SK-N-SH (cell line): ENCODE measurements around the gene SIK2. TPM values are rescaled to one million over a fixed set of nuclear protein-coding genes. Genes with fewer than 3 reads are reported as not detected.

Experiments used
- CTCF ChIA-PET: fragments of 300-600, 350-600 bp; formaldehyde crosslinking; extraction: SDS; loops from one replicate; lab custom pipeline; 2021; lab: Yijun Ruan, JAX
- POLR2A ChIA-PET: fragments of 350-600 bp; sonication (Branson Sonifier 250); formaldehyde crosslinking; extraction: SDS; loops from one replicate; lab custom pipeline; 2020; ENCODE audit warnings: antibody characterized with exemption, inconsistent platforms; lab: Yijun Ruan, JAX
- DNase-seq: peaks from one replicate; pipeline ENCODE4 v3.0.0; 2012
- H2AFZ ChIP-seq: fragments of 200-600 bp; sonication (generic); 2 replicates; pipeline ENCODE4 v1.8.1; 2016; ENCODE audit warnings: antibody characterized with exemption, mild to moderate bottlenecking, low read depth
- H3F3A ChIP-seq: fragments of 200-600 bp; sonication (generic); replicated peaks from 2 replicates; pipeline ENCODE3; 2016; ENCODE audit warnings: antibody characterized with exemption, mild to moderate bottlenecking; ENCODE audit not compliant: insufficient read depth
- H3K27ac ChIP-seq, 2 experiments: fragments of 200-500 bp in 1 of 2; fragments of 200-600 bp in 1 of 2; sonication (Bioruptor generic) in 1 of 2; sonication (generic), shearing (Covaris generic) in 1 of 2; 2 replicates each; pipeline versions ENCODE4 v1.5.1 to v1.6.1; 2014 to 2016; ENCODE audit warnings: low read depth in 2 of 2, inconsistent platforms in 1 of 2, low read length in 1 of 2, mild to moderate bottlenecking in 1 of 2, mixed read lengths in 1 of 2
- H3K27me3 ChIP-seq: fragments of 200-600 bp; sonication (generic), shearing (Covaris generic); 2 replicates; pipeline ENCODE4 v1.6.1; 2016; ENCODE audit warnings: mixed run types; ENCODE audit not compliant: insufficient read depth
- H3K36me3 ChIP-seq, 2 experiments: fragments of 200-500 bp in 1 of 2; fragments of 200-600 bp in 1 of 2; sonication (Bioruptor generic) in 1 of 2; sonication (generic) in 1 of 2; replicated peaks in 1 of 2; 2 replicates each; pipeline versions ENCODE3 to v1.5.1; 2014 to 2016; ENCODE audit warnings: low read length in 1 of 2, mild to moderate bottlenecking in 1 of 2; ENCODE audit not compliant: insufficient read depth in 2 of 2, control insufficient read depth in 1 of 2
- H3K4me1 ChIP-seq, 2 experiments: fragments of 200-500 bp in 1 of 2; fragments of 200-600 bp in 1 of 2; sonication (Bioruptor generic) in 1 of 2; sonication (generic), shearing (Covaris generic) in 1 of 2; 2 replicates each; pipeline versions ENCODE4 v1.5.1 to v1.6.1; 2014 to 2016; ENCODE audit warnings: low read depth in 1 of 2, low read length in 1 of 2, mixed run types in 1 of 2; ENCODE audit not compliant: insufficient read depth in 2 of 2, control insufficient read depth in 1 of 2
- H3K4me2 ChIP-seq: fragments of 200-600 bp; sonication (generic), shearing (Covaris generic); 2 replicates; pipeline ENCODE4 v1.6.1; 2017; ENCODE audit warnings: mixed run types
- H3K4me3 ChIP-seq, 2 experiments: fragments of 200-500 bp in 1 of 2; fragments of 200-600 bp in 1 of 2; sonication (Bioruptor generic) in 1 of 2; sonication (generic), shearing (Covaris generic) in 1 of 2; 2 replicates each; pipeline versions ENCODE4 v1.5.1 to v1.8.1; 2014 to 2016; ENCODE audit warnings: low read depth in 2 of 2, inconsistent platforms in 1 of 2, low read length in 1 of 2, mild to moderate bottlenecking in 1 of 2, mixed read lengths in 1 of 2, moderate library complexity in 1 of 2
- H3K79me2 ChIP-seq: fragments of 200-600 bp; sonication (generic); 2 replicates; pipeline ENCODE4 v1.8.1; 2017; ENCODE audit warnings: mild to moderate bottlenecking; ENCODE audit not compliant: insufficient read depth
- H3K9ac ChIP-seq: fragments of 200-600 bp; sonication (generic); 2 replicates; pipeline ENCODE4 v1.6.1; 2017; ENCODE audit warnings: mixed run types
- H3K9me2 ChIP-seq: fragments of 200-600 bp; sonication (generic); 2 replicates; pipeline ENCODE4 v1.6.1; 2017; ENCODE audit warnings: mixed run types
- H3K9me3 ChIP-seq: fragments of 200-600 bp; sonication (generic); 2 replicates; pipeline ENCODE4 v1.6.1; 2017; ENCODE audit warnings: mixed run types, mild to moderate bottlenecking, moderate library complexity
- H4K20me1 ChIP-seq: fragments of 200-600 bp; sonication (generic); 2 replicates; pipeline ENCODE4 v1.6.1; 2017; ENCODE audit warnings: mild to moderate bottlenecking, mixed run types; ENCODE audit not compliant: insufficient read depth
- FOXM1 ChIP-seq: IDR thresholded peaks from 2 replicates; pipeline ENCODE4 v1.4.0; 2012; ENCODE audit warnings: low read depth, mild to moderate bottlenecking
- GATA2 ChIP-seq: sonication (generic); formaldehyde crosslinking; IDR thresholded peaks from 2 replicates; pipeline ENCODE4 v1.5.0; 2020; ENCODE audit warnings: mild to moderate bottlenecking, missing genetic modification reagents
- MXI1 ChIP-seq: IDR thresholded peaks from 2 replicates; pipeline ENCODE4 v1.6.1; 2012; ENCODE audit warnings: mild to moderate bottlenecking, low read depth, low read length, improper control_type of control experiment
- NFIC ChIP-seq: IDR thresholded peaks from 2 replicates; pipeline ENCODE4 v1.4.0; 2012; ENCODE audit warnings: borderline replicate concordance
- RCOR1 ChIP-seq: fragments of 150-350 bp; IDR thresholded peaks from 2 replicates; pipeline ENCODE4 v1.6.1; 2017; ENCODE audit warnings: antibody characterized with exemption, low read length
- RFX5 ChIP-seq: IDR thresholded peaks from 2 replicates; pipeline ENCODE4 v1.6.1; 2012; ENCODE audit warnings: mild to moderate bottlenecking, improper control_type of control experiment, low read length
- TEAD4 ChIP-seq: IDR thresholded peaks from 2 replicates; pipeline ENCODE4 v1.4.0; 2012; ENCODE audit warnings: mild to moderate bottlenecking, borderline replicate concordance; ENCODE audit not compliant: insufficient read depth
- WGBS: methylation state at CpG from one replicate; pipeline ENCODE4 v1.1.6; 2017; ENCODE audit warnings: low lambda C conversion rate; 5-methylcytosine and 5-hydroxymethylcytosine counted together
- polyA plus RNA-seq, 3 experiments: library from polyadenylated mRNA; depleted of rRNA; stranded (reverse); fragments of >200 nt; gene quantifications; 2 replicates each; pipeline ENCODE4 v1.2.3, GENCODE V29; 2012
- TF ChIP-seq, protein P1 (sequence below): IDR thresholded peaks from 2 replicates; pipeline ENCODE4 v1.6.1; 2012; ENCODE audit warnings: mild to moderate bottlenecking, low read depth, low read length, moderate library complexity
- TF ChIP-seq, protein P2 (sequence below): IDR thresholded peaks from 2 replicates; pipeline ENCODE4 v1.4.0; 2012; ENCODE audit warnings: low read depth
- TF ChIP-seq, protein P3 (sequence below): fragments of 150-350 bp; IDR thresholded peaks from 2 replicates; pipeline ENCODE4 v1.6.1; 2017; ENCODE audit warnings: antibody characterized with exemption, low read length, low read depth, borderline replicate concordance

The SIK2 gene
- polyA plus RNA-seq, 1 of the 3 experiments (the other 2 are of a cell fraction), result 8.9 TPM

GRCh38 chr11:111736181-111736590 is 133.9 kb downstream of the SIK2 start (continued):
- TF ChIP-seq, protein P1, sequence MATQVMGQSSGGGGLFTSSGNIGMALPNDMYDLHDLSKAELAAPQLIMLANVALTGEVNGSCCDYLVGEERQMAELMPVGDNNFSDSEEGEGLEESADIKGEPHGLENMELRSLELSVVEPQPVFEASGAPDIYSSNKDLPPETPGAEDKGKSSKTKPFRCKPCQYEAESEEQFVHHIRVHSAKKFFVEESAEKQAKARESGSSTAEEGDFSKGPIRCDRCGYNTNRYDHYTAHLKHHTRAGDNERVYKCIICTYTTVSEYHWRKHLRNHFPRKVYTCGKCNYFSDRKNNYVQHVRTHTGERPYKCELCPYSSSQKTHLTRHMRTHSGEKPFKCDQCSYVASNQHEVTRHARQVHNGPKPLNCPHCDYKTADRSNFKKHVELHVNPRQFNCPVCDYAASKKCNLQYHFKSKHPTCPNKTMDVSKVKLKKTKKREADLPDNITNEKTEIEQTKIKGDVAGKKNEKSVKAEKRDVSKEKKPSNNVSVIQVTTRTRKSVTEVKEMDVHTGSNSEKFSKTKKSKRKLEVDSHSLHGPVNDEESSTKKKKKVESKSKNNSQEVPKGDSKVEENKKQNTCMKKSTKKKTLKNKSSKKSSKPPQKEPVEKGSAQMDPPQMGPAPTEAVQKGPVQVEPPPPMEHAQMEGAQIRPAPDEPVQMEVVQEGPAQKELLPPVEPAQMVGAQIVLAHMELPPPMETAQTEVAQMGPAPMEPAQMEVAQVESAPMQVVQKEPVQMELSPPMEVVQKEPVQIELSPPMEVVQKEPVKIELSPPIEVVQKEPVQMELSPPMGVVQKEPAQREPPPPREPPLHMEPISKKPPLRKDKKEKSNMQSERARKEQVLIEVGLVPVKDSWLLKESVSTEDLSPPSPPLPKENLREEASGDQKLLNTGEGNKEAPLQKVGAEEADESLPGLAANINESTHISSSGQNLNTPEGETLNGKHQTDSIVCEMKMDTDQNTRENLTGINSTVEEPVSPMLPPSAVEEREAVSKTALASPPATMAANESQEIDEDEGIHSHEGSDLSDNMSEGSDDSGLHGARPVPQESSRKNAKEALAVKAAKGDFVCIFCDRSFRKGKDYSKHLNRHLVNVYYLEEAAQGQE, result no peak

- no peaks in the 10 kb centered on the region for H3K27me3 ChIP-seq
- H3K4me3 ChIP-seq, result no peak overlapping the region
- H3K27ac ChIP-seq, result peak overlapping the region; percentile 98 to 99
- no peaks in the 10 kb centered on the region for H3K9me3 ChIP-seq
- H3F3A ChIP-seq, result peaks cover 27% of the 10 kb centered on the region
- H3K36me3 ChIP-seq, result peaks cover 29 to 30% of the 10 kb centered on the region in 2 experiments
- no peak for DNase-seq
- H3K4me1 ChIP-seq, result peaks cover 39 to 57% of the 10 kb centered on the region in 2 experiments
- peak overlapping the region; percentile 79 for H3K9ac ChIP-seq
- H3K4me2 ChIP-seq, result peak overlapping the region; percentile 47; the same call in 1 of the 2 replicates
- CTCF ChIA-PET, result interaction anchor here (1.3 to 2.4 kb wide), 3 partner anchors 11 to 132 kb away, joined by 3 to 11 read pairs (median 4); no protein-coding TSS in a partner anchor
- 95% methylated on average over 14 of the region's 15 CpGs for WGBS
- H4K20me1 ChIP-seq, result no peaks in the 10 kb centered on the region
- H3K9me2 ChIP-seq, result no peaks in the 10 kb centered on the region
- POLR2A ChIA-PET, result no interaction called here
- H2AFZ ChIP-seq, result no peak overlapping the region
- 0 out of 2 replicates have a peak, but pooled peaks cover 5% of the 10 kb centered on the region for H3K79me2 ChIP-seq
- no peak for TF ChIP-seq MXI1
- no peak for TF ChIP-seq TEAD4
Measured at GRCh38 chr11:111736621-111737443, 134.6 kb downstream of the SIK2 start.

DNA sequence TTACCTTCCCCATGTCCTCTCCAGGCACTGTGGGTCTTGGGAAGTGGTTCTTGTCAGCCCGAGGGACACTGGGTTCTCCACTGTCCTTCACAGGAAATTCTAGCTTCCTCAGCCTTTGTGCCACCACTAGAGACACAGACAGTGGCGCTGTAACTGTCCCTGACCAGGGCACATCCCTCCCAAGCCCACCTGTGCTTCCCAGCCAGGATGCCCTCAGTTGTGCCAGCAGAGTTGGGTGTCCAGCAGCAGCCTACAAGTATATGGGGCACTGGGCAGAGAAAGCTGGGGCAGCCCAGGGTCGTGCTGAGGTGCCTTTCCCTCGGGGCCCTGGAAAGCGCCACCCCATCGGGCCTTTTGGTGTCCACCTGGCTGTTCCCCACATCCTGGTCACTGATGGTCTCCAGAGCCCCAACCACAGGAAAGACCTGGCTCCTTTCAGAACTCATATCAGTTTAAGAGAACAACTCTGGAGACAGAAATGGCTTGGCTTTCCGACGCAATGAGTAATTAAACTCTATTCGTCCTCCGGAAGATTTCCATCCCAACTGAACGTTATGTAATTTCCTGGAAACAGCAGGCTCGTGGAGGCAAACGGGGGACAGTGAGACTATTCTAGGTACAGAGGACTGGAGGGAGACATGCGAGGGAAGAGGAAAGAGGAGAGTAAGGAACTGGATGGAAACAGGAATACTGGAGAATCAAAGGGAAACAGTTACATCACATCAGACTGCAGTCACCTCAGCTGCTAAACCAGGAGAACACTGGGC is 135.4 kb downstream of the SIK2 start:
- H3K27me3 ChIP-seq, result no peaks in the 10 kb centered on the region
- 0 out of 2 replicates have a peak, but pooled peaks cover 6% of the 10 kb centered on the region for H3K79me2 ChIP-seq
- H3K36me3 ChIP-seq, result peaks cover 36 to 37% of the 10 kb centered on the region in 2 experiments
- peaks cover 35 to 54% of the 10 kb centered on the region in 2 experiments for H3K4me1 ChIP-seq
- peak overlapping the region in 1 of 2 experiments; percentile 98; a peak in 2 of 4 replicates for H3K27ac ChIP-seq
- H3K4me2 ChIP-seq, result no peak overlapping the region
- no peaks in the 10 kb centered on the region for H3K9me2 ChIP-seq
- ChIA-PET CTCF (interaction anchor here (1.5 to 2.4 kb wide), 3 partner anchors 10 to 133 kb away, joined by 3 to 11 read pairs (median 8); no protein-coding TSS in a partner anchor), POLR2A (no interaction called here)
- no peak overlapping the region for H3K9ac ChIP-seq
- H4K20me1 ChIP-seq, result no peaks in the 10 kb centered on the region
- DNase-seq, result no peak
- TF ChIP-seq RCOR1 (no peak), GATA2 (CRISPR knock-in tag) (no peak), RFX5 (no peak), TEAD4 (no peak), FOXM1 (no peak), NFIC (no peak)
- TF ChIP-seq, protein P2, sequence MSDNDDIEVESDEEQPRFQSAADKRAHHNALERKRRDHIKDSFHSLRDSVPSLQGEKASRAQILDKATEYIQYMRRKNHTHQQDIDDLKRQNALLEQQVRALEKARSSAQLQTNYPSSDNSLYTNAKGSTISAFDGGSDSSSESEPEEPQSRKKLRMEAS, result no peak
- TF ChIP-seq, protein P3, sequence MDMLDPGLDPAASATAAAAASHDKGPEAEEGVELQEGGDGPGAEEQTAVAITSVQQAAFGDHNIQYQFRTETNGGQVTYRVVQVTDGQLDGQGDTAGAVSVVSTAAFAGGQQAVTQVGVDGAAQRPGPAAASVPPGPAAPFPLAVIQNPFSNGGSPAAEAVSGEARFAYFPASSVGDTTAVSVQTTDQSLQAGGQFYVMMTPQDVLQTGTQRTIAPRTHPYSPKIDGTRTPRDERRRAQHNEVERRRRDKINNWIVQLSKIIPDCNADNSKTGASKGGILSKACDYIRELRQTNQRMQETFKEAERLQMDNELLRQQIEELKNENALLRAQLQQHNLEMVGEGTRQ, result no peak
- TF ChIP-seq, protein P1, result no peak
- H3K4me3 ChIP-seq, result no peak overlapping the region
- no peaks in the 10 kb centered on the region for H3K9me3 ChIP-seq
- peaks cover 34% of the 10 kb centered on the region for H3F3A ChIP-seq
- WGBS, result 93% methylated on average over 13 of the region's 14 CpGs
- no peak overlapping the region for H2AFZ ChIP-seq
